Measurements from ENCODE around the gene TIAM2. TPM values are rescaled to one million over a fixed set of nuclear protein-coding genes. Genes with fewer than 3 reads are reported as not detected.

Gene TIAM2
- total and polyA plus RNA-seq, 10 of the 15 experiments (the other 5 are each of a cell fraction or from before 2014, with no cell fraction given): 1.1 to 10.5 (median 2.3) TPM

- TF ChIP-seq MEF2A (IDR thresholded peaks at IDR 0.05; ENCODE audit: insufficient read depth, low read depth, low read length) (no peak), GATAD2B (conservative IDR thresholded peaks at IDR 0.05; ENCODE audit: low read depth) (no peak), PML (IDR thresholded peaks at IDR 0.05; ENCODE audit: low read length) (no peak), TAF1 (IDR thresholded peaks at IDR 0.05; ENCODE audit: borderline replicate concordance, low read depth, low read length) (no peak), MYB (IDR thresholded peaks at IDR 0.05; ENCODE audit: borderline replicate concordance, low read depth, low read length) (no peak), ZNF274 (IDR thresholded peaks at IDR 0.05; ENCODE audit: insufficient read depth, insufficient read length) (no peak), ZSCAN29 (IDR thresholded peaks at IDR 0.05) (no peak), BACH1 (IDR thresholded peaks at IDR 0.05; ENCODE audit: borderline replicate concordance) (no peak), FOXM1 (IDR thresholded peaks at IDR 0.05; ENCODE audit: low read depth, low read length) (no peak), YBX1 (IDR thresholded peaks at IDR 0.05) (no peak), NR2C1 (IDR thresholded peaks at IDR 0.05) (no peak), WRNIP1 (IDR thresholded peaks at IDR 0.05; ENCODE audit: borderline replicate concordance, low read depth, low read length) (no peak), REST (IDR thresholded peaks at IDR 0.05; ENCODE audit: low read depth, low read length) (no peak), RAD51 (IDR thresholded peaks at IDR 0.05) (no peak), ZNF622 (IDR thresholded peaks at IDR 0.05) (no peak), RELB (IDR thresholded peaks at IDR 0.05; ENCODE audit: low read depth) (no peak), NFYA (IDR thresholded peaks at IDR 0.05; ENCODE audit: borderline replicate concordance, low read depth, low read length) (no peak), HCFC1 (IDR thresholded peaks at IDR 0.05; ENCODE audit: low read length) (no peak)
- ChIA-PET SMC1A (ENCODE audit: uncharacterized antibody, unreplicated experiment) (interaction anchor here (1.1 to 2.4 kb wide), 10 partner anchors 11 to 71 kb away, joined by 3 to 10 read pairs (median 4); no protein-coding TSS in a partner anchor), RAD21 (ENCODE audit: unreplicated experiment) (interaction anchor here (1.7 kb wide), 1 partner anchor 110 kb away, joined by 5 read pairs; no protein-coding TSS in a partner anchor), CTCF (interaction anchor here (0.9 to 2.2 kb wide), 5 partner anchors 18 to 242 kb away, joined by 3 to 9 read pairs (median 4); no protein-coding TSS in a partner anchor), POLR2A (interaction anchor here (0.6 to 1.5 kb wide), 3 partner anchors 8 to 1482 kb away, joined by 4 to 6 read pairs (median 5); no protein-coding TSS in a partner anchor)
- 98% methylated on average over 2 of the region's 2 CpGs for WGBS (ENCODE audit: insufficient coverage, insufficient replicate concordance, low lambda C conversion rate, missing lambda C conversion rate)
- no peak for FAIRE-seq
- H3K9ac ChIP-seq (ENCODE audit: control insufficient read depth, insufficient read depth, low read length): no peak overlapping the region
- no peak overlapping the region for H3K4me2 ChIP-seq (ENCODE audit: control insufficient read depth, insufficient read depth)
- no peak overlapping the region for H3K27ac ChIP-seq (ENCODE audit: control insufficient read depth, insufficient read depth)
- peaks cover 5 to 22% of the 10 kb centered on the region in 2 experiments; a peak in 3 of 4 replicates for H3K36me3 ChIP-seq (ENCODE audit: control insufficient read depth in 2 of 2, insufficient read depth in 2 of 2, low read length in 1 of 2)
- no peak overlapping the region for H2AFZ ChIP-seq (ENCODE audit: control insufficient read depth, low read depth, low read length)
- no peak for DNase-seq (ENCODE audit: low read depth, low spot score)
- intact Hi-C loops (cut with micrococcal nuclease; ENCODE audit: unreplicated experiment) (no loop called here), in situ Hi-C loops (cut with MboI) (no loop called here)
- ATAC-seq: no peak
- H3K4me1 ChIP-seq (ENCODE audit: control insufficient read depth, insufficient read depth, low read length): no peaks in the 10 kb centered on the region
- H3K9me3 ChIP-seq (replicated peaks; ENCODE audit: control insufficient read depth, insufficient read depth, low read length): no peaks in the 10 kb centered on the region
- BruUV-seq (replicated peaks): no TSS peak
- no peaks in the 10 kb centered on the region for H4K20me1 ChIP-seq (ENCODE audit: control insufficient read depth, insufficient read depth)
- no peak overlapping the region for H3K4me3 ChIP-seq
- no peaks in the 10 kb centered on the region for H3K27me3 ChIP-seq (replicated peaks in 1 of 2; ENCODE audit: control insufficient read depth in 2 of 2, insufficient read depth in 2 of 2, low read length in 1 of 2)
- H3K79me2 ChIP-seq (ENCODE audit: control insufficient read depth, insufficient read depth, low read length): no peaks in the 10 kb centered on the region
These were observed 292.6 kb downstream of the TIAM2 start for GRCh38 chr6:155287762-155288161.

All from GM12878 (cell line).